GM18508 (cell line): Measurements from ENCODE around the gene CYGB.

ENCODE experiments used
- ATAC-seq: cut with Tn5 transposase; IDR thresholded peaks from one replicate; pipeline ENCODE4 v1.9.1; 2021; ENCODE audit warnings: moderate number of reproducible peaks; ENCODE audit not compliant: insufficient read depth, unreplicated experiment

Gene CYGB

GRCh38 chr17:76553178-76553908 lies 15.8 kb upstream of the CYGB start:
- no peak for ATAC-seq

- ATAC-seq, result no peak
Observed at GRCh38 chr17:76551685-76552084, 14.2 kb upstream of the CYGB start.

DNA sequence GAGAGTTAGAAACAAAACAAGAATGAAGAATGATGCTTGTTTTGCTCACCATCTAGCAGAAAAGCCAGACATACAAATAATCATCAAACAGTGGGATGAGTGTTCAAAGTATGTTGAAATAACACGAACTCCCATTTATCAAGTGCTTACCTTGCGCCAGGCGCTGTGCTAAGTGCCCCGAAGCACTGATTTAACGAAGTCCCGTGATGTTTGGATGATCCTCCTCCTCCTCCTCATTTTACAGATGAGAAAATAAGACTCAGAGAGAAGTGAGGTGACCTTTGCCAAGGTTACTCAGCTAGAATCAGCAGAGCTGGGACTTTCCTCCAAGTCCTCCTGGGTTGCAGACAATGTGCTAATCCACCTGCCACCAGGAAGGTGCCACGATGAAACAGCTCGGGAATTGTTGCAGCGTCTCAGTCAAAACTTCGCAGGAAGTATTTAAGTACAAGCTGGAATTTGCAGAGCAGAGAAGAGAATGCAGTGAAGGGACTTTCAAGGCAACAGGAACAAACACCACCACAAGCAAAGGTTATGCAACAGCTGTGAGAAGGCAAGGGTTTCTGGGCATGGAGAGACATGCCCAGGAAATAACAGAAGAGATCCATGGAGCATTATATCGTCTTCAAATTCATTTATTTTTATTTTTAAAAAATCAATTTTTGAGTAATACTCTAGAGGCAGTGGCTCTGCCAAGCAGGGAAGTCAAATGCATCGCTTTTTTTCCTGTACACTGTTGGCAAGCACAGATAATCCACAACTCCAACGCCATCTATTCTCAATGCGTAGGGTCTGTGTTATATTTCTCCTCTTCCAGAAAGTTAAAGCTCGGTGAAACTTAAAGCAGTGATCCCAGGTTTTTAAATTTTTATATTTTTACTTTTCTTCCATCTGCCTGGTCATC lies 13.5 kb upstream of the CYGB start:
- no peak for ATAC-seq

- no peak for ATAC-seq
Observed at GRCh38 chr17:76549539-76549938, 12.0 kb upstream of the CYGB start.

GRCh38 chr17:76549215-76549518 lies 11.7 kb upstream of the CYGB start:
- no peak for ATAC-seq

GRCh38 chr17:76548378-76549214 lies 11.1 kb upstream of the CYGB start:
- ATAC-seq, result no peak

GRCh38 chr17:76547642-76548202 lies 10.2 kb upstream of the CYGB start:
- no peak for ATAC-seq

- no peak for ATAC-seq
Observed at GRCh38 chr17:76547183-76547641, 9.7 kb upstream of the CYGB start.

DNA sequence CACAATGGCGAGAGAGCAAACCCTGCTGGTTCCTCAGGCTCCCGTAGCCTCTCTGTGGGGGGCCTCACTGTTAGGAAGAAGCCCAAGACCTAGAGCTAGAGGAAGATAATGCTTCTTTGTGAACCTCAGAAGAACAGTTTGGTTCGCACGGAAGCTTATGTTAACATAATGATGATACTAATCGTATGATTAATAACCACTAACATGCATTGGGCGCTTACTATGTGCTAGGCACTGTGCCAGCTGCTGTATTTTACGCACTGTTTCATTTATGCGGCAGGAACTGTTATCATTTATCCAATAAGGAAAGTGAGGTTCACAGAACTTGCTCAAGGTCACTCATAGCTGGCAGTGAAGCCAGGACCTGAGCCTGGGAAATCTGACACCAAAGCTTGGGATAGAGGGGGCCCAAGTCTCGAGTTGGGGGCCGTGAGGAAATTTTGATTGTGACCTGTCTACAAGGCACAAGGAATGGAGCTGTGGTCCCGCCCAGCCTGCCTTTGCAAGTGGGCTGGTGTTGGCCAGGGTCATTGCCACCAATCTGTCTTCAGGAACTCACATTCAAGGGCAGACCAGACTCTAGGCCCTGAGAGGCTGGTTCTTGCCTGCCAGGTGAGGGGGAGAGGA lies 9.2 kb upstream of the CYGB start:
- ATAC-seq, result no peak

DNA sequence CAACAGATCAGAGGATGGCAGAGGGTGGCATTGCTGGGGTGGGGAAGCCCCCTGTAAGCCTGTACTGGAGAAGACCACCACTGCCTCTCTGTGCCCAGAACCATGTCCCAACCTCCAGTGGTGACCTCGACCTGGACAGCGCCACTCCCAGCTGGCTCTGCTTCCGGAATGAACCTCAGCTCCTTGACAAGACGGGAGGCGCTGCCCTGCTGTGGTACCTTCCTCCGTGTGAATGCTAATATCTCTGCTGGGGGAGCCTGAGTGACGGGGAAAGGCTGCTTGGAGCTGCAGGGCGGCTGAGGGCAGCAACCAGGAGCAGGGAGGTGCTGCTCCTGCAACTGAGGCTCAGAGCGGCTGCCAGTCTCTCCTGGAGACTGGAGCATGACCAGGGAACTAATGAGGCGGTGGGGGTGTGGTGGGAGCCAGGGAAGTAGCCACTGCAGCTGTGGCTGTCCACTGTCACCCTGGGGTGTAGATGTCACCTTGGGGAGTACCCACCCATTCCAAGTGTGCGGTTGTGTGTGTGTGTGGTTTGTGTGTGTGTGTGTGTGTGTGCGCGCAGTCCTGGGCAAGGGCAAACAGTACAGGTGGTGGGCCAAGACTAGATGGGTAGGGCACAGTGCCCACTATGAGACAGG lies 8.5 kb upstream of the CYGB start:
- no peak for ATAC-seq

DNA sequence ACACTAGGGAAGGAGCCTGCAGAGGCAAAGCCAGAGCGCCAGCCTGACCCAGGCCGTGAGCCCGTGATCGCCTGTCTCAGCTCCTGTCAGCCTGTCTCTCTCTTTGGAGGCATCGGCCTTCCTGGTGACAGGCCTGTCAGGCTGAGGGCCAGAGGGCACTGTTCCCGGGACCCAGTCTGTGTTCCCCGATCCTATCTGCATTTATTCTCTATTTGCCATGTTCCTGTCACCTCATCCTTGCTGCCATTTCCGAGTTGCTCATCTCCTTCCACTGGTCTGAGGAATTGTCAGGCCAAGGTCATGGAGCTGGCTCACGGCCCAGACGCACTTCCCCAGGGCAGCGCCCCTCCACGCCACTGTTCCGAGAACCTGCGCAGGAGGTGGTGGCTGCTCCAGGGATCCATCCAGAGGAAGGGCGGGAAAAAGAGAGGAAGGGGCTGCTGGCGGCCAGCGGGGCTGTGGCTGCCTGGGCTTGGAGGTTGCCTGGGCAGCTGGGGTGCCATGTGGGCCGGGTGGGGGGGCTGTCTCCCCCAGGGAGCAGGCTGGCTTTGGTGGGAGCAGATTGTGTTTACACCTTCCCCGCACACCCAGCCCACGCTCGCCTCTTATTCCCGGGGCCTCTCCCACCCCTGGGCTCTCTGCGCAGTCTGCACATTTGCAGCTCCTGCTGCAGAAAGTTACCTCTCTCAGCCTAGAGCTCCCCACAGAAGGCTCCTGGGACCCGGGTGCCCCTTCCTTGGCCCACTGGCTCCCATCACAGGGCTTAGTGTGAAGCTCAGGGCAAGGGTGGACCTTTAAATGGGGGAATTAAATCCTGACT lies 7.2 kb upstream of the CYGB start:
- no peak for ATAC-seq

- no peak for ATAC-seq
Observed at GRCh38 chr17:76543826-76544545, 6.5 kb upstream of the CYGB start.

DNA sequence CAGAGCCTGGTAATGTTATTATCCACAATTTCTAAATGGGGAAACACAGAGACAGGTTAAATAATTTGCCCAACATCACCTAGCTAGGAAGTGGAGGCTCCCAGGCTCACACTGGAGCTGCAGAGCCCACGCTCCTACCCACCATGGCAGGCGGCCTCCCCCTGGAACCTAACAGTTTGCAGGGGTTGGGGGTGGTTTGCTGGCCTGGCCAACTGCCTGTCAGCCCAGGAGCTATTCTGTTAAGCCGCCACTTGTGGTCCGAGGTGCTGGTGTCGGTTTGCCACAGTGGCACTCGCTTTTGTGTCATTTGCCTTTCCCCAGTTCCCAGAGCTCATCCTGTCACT lies 5.9 kb upstream of the CYGB start:
- ATAC-seq, result no peak

GRCh38 chr17:76542984-76543383 lies 5.5 kb upstream of the CYGB start:
- no peak for ATAC-seq

GRCh38 chr17:76542566-76542971 lies 5.1 kb upstream of the CYGB start:
- no peak for ATAC-seq

DNA sequence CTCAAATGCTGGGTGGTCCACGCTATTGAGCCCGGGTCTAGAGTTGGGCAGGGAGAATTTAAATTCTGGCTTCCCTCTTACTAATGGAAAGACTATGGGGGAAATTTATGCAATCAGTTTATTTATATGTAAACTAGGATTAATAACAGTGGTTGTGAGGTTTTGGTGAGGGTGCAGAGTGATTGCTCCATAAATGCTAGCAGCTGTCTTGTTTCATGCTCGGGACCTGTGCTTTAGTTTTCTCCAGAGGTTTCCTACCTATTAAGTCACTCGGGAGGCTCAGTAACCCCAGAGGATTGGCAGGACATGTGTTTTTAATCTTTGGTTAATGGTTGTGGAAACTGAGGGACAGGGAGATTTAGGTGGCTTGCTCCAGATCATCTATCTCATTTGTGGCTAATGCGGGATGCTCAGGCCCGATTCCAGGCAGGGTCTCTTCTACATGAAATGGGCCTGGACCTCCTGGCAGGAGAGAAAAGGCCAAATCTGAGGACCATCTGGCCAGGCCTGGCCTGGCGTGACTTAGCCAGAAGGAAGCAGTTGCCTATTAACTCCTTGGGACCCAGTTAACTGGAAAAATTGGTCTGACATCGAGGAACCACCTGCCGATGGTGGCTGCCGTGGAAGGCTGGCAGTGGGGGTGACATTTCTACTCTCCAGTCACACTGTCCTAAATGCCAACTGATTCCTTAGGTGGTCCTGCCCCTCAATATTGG lies 4.4 kb upstream of the CYGB start:
- ATAC-seq, result no peak

- ATAC-seq, result no peak
Observed at GRCh38 chr17:76540381-76541300, 3.1 kb upstream of the CYGB start.
